ENCODE measurements around the gene MBD2. TPM values are rescaled to one million over a fixed set of nuclear protein-coding genes. Genes with fewer than 3 reads are reported as not detected.

Gene MBD2
- total RNA-seq, 4 donors from 2014 or later, result 53.5 to 79.7 (median 63.5) TPM

DNA sequence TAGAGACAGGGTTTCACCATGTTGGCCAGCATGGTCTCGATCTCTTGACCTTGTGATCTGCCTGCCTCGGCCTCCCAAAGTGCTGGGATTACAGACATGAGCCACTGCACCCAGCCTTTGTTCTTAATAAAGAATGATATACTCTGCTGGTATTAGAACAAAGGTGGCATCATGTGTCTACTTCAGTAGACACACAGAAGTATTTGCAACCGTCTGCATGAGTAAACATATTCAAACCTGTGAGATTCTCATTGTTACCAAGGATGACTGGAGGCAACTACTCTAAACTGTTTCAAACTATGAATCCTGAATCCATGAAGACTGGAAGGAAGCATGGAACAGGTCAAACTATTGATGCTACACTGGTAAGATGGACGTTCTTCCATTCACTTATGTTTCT, 32.1 kb downstream of the MBD2 start:
- TF ChIP-seq, protein P1, sequence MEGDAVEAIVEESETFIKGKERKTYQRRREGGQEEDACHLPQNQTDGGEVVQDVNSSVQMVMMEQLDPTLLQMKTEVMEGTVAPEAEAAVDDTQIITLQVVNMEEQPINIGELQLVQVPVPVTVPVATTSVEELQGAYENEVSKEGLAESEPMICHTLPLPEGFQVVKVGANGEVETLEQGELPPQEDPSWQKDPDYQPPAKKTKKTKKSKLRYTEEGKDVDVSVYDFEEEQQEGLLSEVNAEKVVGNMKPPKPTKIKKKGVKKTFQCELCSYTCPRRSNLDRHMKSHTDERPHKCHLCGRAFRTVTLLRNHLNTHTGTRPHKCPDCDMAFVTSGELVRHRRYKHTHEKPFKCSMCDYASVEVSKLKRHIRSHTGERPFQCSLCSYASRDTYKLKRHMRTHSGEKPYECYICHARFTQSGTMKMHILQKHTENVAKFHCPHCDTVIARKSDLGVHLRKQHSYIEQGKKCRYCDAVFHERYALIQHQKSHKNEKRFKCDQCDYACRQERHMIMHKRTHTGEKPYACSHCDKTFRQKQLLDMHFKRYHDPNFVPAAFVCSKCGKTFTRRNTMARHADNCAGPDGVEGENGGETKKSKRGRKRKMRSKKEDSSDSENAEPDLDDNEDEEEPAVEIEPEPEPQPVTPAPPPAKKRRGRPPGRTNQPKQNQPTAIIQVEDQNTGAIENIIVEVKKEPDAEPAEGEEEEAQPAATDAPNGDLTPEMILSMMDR (IDR thresholded peaks at IDR 0.05; ENCODE audit: low read depth), result no peak

DNA sequence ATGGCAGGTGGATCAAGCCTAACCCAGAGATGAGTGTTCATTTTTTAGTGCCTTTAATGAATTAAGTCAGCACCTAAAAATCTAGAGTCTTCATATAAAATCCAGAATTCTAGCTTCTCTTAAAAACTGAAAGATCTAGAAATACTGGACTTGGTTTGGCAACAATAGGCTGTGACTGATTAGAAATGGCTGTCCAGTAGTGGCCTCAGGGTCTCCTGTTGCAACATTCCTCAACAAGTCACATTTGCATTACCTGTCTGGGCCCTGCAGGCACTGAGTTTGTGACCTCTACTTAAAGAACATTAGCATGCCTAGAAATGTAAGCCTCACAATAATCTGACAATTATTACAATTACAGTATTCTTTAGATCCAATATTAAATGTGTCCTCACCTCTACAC, 33.1 kb downstream of the MBD2 start:
- TF ChIP-seq, protein P1 (IDR thresholded peaks at IDR 0.05; ENCODE audit: low read depth), result no peak

DNA sequence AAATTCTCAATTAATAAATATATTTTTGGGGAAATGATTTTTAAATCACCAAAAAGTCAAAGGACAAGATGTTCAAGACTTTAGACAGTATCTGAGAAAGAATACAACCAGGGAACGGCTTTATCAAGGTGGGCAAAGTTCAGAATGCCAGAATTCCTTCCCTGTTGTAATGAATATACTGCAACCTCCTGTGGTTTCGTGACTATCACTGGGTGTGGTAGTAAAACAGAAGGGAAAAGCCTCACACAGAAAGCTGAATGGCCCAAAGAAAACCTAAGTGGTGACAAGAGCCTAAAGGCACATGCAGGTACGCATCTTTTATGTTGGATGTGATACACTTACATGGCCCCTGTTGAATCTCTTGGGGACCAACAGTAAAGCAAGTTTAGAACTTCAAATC, 37.1 kb downstream of the MBD2 start:
- TF ChIP-seq, protein P1 (IDR thresholded peaks at IDR 0.05; ENCODE audit: low read depth), result no peak

DNA sequence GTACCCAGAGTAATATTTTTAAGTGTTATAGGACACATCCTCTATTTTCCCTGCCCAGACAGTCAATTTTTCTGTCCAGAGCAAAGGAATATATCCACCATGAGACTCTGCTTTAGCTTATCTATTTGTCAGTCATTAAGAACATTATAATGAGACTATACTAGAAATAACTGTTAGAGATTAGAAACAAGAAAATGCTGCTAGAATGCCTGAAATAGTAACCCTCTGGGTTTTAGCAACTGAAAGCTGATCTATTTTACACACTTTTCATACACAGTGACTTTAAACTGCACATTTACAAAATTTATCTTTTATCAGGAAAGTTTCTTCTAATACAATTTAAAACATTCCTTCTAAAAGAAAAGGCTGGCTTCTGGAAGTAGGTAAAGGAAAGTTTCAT, 39.6 kb downstream of the MBD2 start:
- TF ChIP-seq, protein P1 (IDR thresholded peaks at IDR 0.05; ENCODE audit: low read depth), result no peak

DNA sequence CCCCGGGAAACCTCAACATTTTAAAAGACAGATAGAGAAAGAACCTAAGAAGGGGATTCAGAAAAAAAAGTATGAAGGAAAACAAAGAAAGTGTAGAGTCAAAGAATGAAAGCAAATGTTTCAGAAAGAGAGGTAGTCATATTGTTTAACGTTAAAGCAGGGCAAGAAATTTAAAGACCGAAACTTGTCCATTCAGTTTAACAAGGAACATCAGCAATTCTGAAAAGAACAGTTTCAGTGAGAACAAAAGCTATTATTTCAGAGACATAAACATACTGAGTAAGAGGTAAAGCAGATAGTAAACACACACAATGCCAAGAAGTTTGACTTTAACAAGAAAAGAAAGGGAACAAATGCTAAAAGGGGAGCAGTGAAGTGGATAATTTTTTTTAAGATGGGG, 41.1 kb downstream of the MBD2 start:
- TF ChIP-seq, protein P1 (IDR thresholded peaks at IDR 0.05; ENCODE audit: low read depth), result no peak

DNA sequence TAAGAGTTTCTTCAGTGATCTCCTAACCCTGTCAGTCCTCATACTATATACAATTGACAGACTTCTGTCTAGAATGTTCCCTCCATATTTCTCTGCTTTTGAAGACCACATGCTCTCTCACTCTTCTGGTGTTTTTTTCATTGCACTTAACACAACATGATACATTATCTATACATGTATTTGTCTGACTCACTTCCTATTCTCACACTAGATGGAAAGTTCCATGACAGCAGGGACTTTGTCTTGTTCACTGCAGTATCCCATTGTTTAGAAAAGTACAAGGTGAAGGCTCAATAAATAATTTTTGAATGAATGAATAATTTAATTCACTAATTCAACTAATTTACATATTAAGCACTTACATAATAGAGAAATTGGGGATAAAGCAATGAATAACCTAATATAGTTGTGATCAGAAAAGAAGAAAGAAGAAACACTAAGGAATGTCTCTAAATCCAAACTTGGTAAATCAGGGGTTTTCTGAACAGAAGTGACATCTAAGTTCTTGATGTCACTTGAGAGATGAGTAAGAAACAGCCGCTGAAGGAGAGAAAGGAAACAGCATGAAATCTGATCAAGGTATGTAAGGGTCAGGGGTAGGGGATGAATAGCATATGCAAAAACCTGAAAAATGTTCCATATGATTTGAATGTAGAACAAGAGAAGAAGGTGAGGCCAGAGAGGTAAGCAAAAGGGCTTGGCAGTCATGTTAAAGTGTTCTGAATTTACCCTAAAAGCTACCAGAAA, 42.4 kb downstream of the MBD2 start:
- TF ChIP-seq, protein P1 (IDR thresholded peaks at IDR 0.05; ENCODE audit: low read depth), result no peak

DNA sequence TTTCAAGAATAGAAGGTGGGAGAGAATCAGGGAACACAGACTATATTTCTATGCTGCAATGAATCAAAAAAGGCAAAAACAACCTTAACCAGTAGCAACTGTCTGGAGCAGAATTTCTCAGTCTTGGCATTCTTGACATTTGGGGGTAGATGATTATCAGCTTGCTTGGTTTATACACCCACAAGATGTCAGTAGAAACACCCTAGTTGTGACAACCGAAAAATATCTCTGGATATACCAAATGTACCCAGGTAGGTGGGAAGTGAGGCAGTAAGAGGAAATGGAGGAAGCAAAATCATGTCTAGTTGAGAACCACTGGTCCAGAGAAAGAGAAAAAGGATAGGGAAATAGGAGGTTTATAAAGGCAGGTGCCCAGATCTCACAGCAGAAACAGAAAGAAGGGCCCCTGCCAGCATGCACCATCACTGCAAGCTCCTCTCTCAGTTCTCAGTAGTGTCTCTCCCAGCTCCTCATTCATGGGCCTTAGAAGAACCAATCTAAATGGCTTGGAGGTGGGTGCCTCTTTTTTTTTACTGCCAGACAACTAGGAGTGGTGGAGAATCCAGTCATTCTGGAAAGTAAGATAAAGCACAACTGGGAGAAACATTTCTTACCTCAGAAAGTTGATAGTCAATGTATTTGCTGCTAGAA, 50.4 kb downstream of the MBD2 start:
- TF ChIP-seq, protein P1 (IDR thresholded peaks at IDR 0.05; ENCODE audit: low read depth), result no peak

Measured in subcutaneous adipose tissue (tissue), 4 donors.